H9 (cell line): ENCODE data around the gene TBPL1. TPM values are rescaled to one million over a fixed set of nuclear protein-coding genes. Genes with fewer than 3 reads are reported as not detected.

Experiments used
- DNase-seq: peaks from one replicate; pipeline ENCODE4 v3.0.0-alpha.2; 2017
- H2AFZ ChIP-seq: one replicate; pipeline ENCODE4 v1.6.1; 2013; ENCODE audit warnings: mild to moderate bottlenecking, low read length, control low read depth, moderate library complexity
- H2AK5ac ChIP-seq: 2 replicates; pipeline ENCODE4 v1.6.1; 2013; ENCODE audit warnings: low read length, control low read depth, mixed read lengths; ENCODE audit not compliant: insufficient read length
- H2BK120ac ChIP-seq: one replicate; pipeline ENCODE4 v1.6.1; 2013; ENCODE audit warnings: low read depth, mild to moderate bottlenecking, low read length, control low read depth, inconsistent platforms; ENCODE audit not compliant: poor library complexity, severe bottlenecking
- H2BK12ac ChIP-seq: 2 replicates; pipeline ENCODE4 v1.6.1; 2013; ENCODE audit warnings: low read length, control low read depth, mixed read lengths, low read depth; ENCODE audit not compliant: insufficient read length
- H2BK15ac ChIP-seq: 2 replicates; pipeline ENCODE4 v1.6.1; 2013; ENCODE audit warnings: low read depth, low read length, control low read depth
- H2BK20ac ChIP-seq: one replicate; pipeline ENCODE4 v1.6.1; 2013; ENCODE audit warnings: low read depth, mild to moderate bottlenecking, low read length, control low read depth, inconsistent platforms; ENCODE audit not compliant: poor library complexity, severe bottlenecking
- H2BK5ac ChIP-seq: 2 replicates; pipeline ENCODE4 v1.6.1; 2013; ENCODE audit warnings: low read length, control low read depth, mixed read lengths; ENCODE audit not compliant: insufficient read length
- H3K14ac ChIP-seq: 2 replicates; pipeline ENCODE4 v1.6.1; 2013; ENCODE audit warnings: low read length, control low read depth; ENCODE audit not compliant: insufficient read depth
- H3K18ac ChIP-seq: 2 replicates; pipeline ENCODE4 v1.6.1; 2013; ENCODE audit warnings: low read depth, mild to moderate bottlenecking, mixed read lengths, low read length, control low read depth; ENCODE audit not compliant: insufficient read length
- H3K23ac ChIP-seq: 2 replicates; pipeline ENCODE4 v1.6.1; 2013; ENCODE audit warnings: low read length, control low read depth, mixed read lengths, low read depth; ENCODE audit not compliant: insufficient read length
- H3K23me2 ChIP-seq: 2 replicates; pipeline ENCODE4 v1.6.1; 2013; ENCODE audit warnings: low read depth, mild to moderate bottlenecking, mixed read lengths, low read length, control low read depth; ENCODE audit not compliant: insufficient read length, poor library complexity, severe bottlenecking
- H3K27ac ChIP-seq: 2 replicates; pipeline ENCODE4 v1.5.1; 2013; ENCODE audit warnings: low read length, control low read depth, mixed read lengths, low read depth; ENCODE audit not compliant: insufficient read length
- H3K27me3 ChIP-seq: 2 replicates; pipeline ENCODE4 v1.6.1; 2013; ENCODE audit warnings: low read length, control low read depth, inconsistent platforms; ENCODE audit not compliant: insufficient read depth
- H3K4ac ChIP-seq: 2 replicates; pipeline ENCODE4 v1.6.1; 2013; ENCODE audit warnings: low read depth, mild to moderate bottlenecking, control low read depth, inconsistent platforms, low read length, moderate library complexity
- H3K4me1 ChIP-seq: 2 replicates; pipeline ENCODE4 v1.6.1; 2013; ENCODE audit warnings: low read length, control low read depth, inconsistent platforms; ENCODE audit not compliant: insufficient read depth
- H3K4me2 ChIP-seq: 2 replicates; pipeline ENCODE4 v1.6.1; 2013; ENCODE audit warnings: low read length, control low read depth, mixed read lengths; ENCODE audit not compliant: insufficient read length, insufficient read depth
- H3K56ac ChIP-seq: 2 replicates; pipeline ENCODE4 v1.6.1; 2013; ENCODE audit warnings: low read depth, mild to moderate bottlenecking, mixed read lengths, low read length, control low read depth; ENCODE audit not compliant: insufficient read length
- H3K79me1 ChIP-seq: 2 replicates; pipeline ENCODE4 v1.6.1; 2013; ENCODE audit warnings: low read depth, mild to moderate bottlenecking, moderate library complexity, low read length, control low read depth, inconsistent platforms; ENCODE audit not compliant: insufficient read depth, poor library complexity, severe bottlenecking
- H3K79me2 ChIP-seq: 2 replicates; pipeline ENCODE4 v1.6.1; 2013; ENCODE audit warnings: low read length, control low read depth, inconsistent platforms; ENCODE audit not compliant: insufficient read depth
- H3K9ac ChIP-seq: 2 replicates; pipeline ENCODE4 v1.6.1; 2013; ENCODE audit warnings: low read length, control low read depth, mixed read lengths; ENCODE audit not compliant: insufficient read length; ENCODE audit errors: extremely low read depth
- H3K9me3 ChIP-seq: one replicate; pipeline ENCODE4 v1.6.1; 2013; ENCODE audit warnings: low read depth, low read length, inconsistent platforms; ENCODE audit not compliant: control insufficient read depth
- H3T11ph ChIP-seq: one replicate; pipeline ENCODE4 v1.6.1; 2013; ENCODE audit warnings: mild to moderate bottlenecking, low read length, control low read depth, inconsistent platforms
- H4K20me1 ChIP-seq: one replicate; pipeline ENCODE4 v1.6.1; 2013; ENCODE audit not compliant: control insufficient read depth, insufficient read length, insufficient read depth
- H4K5ac ChIP-seq: 2 replicates; pipeline ENCODE4 v1.6.1; 2013; ENCODE audit warnings: low read depth, mild to moderate bottlenecking, mixed read lengths, low read length, control low read depth; ENCODE audit not compliant: insufficient read length
- H4K8ac ChIP-seq: replicated peaks from 2 replicates; pipeline ENCODE4 v1.6.1; 2013; ENCODE audit warnings: low read length, control low read depth, mixed read lengths, low read depth; ENCODE audit not compliant: insufficient read length
- H4K91ac ChIP-seq: 2 replicates; pipeline ENCODE4 v1.6.1; 2013; ENCODE audit warnings: low read depth, mild to moderate bottlenecking, moderate library complexity, mixed read lengths, low read length, control low read depth; ENCODE audit not compliant: insufficient read length
- H3K27ac Mint-ChIP-seq, 3 experiments: 2 replicates in 2 of 3; 3 replicates in 1 of 3; pipeline ENCODE4 v1.8.0; 2020 to 2021; ENCODE audit warnings: mixed read lengths in 3 of 3, mild to moderate bottlenecking in 1 of 3, moderate library complexity in 1 of 3
- H3K27me3 Mint-ChIP-seq: 2 replicates; pipeline ENCODE4 v1.8.0; 2021; ENCODE audit warnings: low read depth, mild to moderate bottlenecking, moderate library complexity, mixed read lengths
- H3K36me3 Mint-ChIP-seq, 3 experiments: 2 replicates in 2 of 3; 3 replicates in 1 of 3; pipeline ENCODE4 v1.8.0; 2020 to 2021; ENCODE audit warnings: low read depth in 3 of 3, mixed read lengths in 3 of 3; ENCODE audit not compliant: insufficient read depth in 1 of 3
- H3K4me1 Mint-ChIP-seq, 2 experiments: 2 replicates each; pipeline ENCODE4 v1.8.0; 2020; ENCODE audit warnings: mixed read lengths in 2 of 2
- H3K4me3 Mint-ChIP-seq, 2 experiments: 2 replicates in 1 of 2; 3 replicates in 1 of 2; pipeline ENCODE4 v1.8.0; 2020 to 2021; ENCODE audit warnings: mild to moderate bottlenecking in 2 of 2, mixed read lengths in 2 of 2, moderate library complexity in 1 of 2
- H3K9me3 Mint-ChIP-seq, 2 experiments: 2 replicates in 1 of 2; 3 replicates in 1 of 2; pipeline ENCODE4 v1.8.0; 2020; ENCODE audit warnings: mild to moderate bottlenecking in 2 of 2, mixed read lengths in 2 of 2, moderate library complexity in 1 of 2
- WGBS: extraction: QIAGEN DNeasy Blood & Tissue Kit; methylation state at CpG from one replicate; pipeline ENCODE4 v1.1.7; 2013; ENCODE audit warnings: missing lambda C conversion rate, low lambda C conversion rate, mixed read lengths; ENCODE audit not compliant: insufficient read length; ENCODE audit errors: extremely low coverage; 5-methylcytosine and 5-hydroxymethylcytosine counted together
- total RNA-seq: library from RNA; stranded (reverse); gene quantifications from 2 replicates; pipeline ENCODE4 v1.2.1, GENCODE V29; 2021
- TF ChIP-seq, protein P1 (sequence below): fragments of 200-600 bp; sonication (generic); conservative IDR thresholded peaks from 3 replicates; pipeline ENCODE4 v1.8.0; 2021; ENCODE audit warnings: antibody characterized with exemption, mild to moderate bottlenecking

The TBPL1 gene
- total RNA-seq, 1 experiment from 2014 or later: 49.7 TPM

DNA sequence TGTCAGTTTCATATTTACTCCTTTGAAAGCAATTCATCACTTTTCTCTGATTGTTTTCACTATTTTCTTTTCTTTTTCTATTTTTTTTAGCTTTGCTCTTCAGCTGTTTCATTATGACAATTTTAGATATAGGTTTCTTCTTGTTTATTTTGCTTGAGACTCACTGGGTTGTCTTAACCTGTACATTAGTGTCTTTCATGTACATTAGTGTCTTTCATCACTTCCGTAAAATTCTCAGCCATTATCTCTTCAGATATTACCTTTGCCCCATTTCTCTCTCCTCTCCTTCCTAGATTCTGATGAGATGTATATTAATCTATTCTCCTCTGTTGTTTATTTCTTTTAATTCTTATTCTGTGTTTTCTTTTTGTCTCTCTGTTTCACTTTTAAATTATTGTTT is 14.5 kb upstream of the TBPL1 start:
- Histone ChIP-seq H4K20me1 (no peaks in the 10 kb centered on the region), H3K4ac (no peak overlapping the region), H3K9ac (no peak overlapping the region), H3K79me1 (no peaks in the 10 kb centered on the region), H3K14ac (no peak overlapping the region), H3K27ac (no peak overlapping the region), H4K5ac (no peak overlapping the region), H3K23ac (no peak overlapping the region), H2BK5ac (no peak overlapping the region), H2BK12ac (no peak overlapping the region), H3K79me2 (no peaks in the 10 kb centered on the region), H3K4me2 (no peak overlapping the region), H3K27me3 (no peaks in the 10 kb centered on the region), H3K9me3 (no peaks in the 10 kb centered on the region), H3K56ac (no peak overlapping the region), H2AFZ (no peak overlapping the region), H4K91ac (no peak overlapping the region), H4K8ac (no peak overlapping the region), H2BK120ac (no peak overlapping the region), H3K23me2 (no peaks in the 10 kb centered on the region), H3K4me1 (no peaks in the 10 kb centered on the region), H2BK15ac (no peak overlapping the region), H2AK5ac (no peak overlapping the region), H2BK20ac (no peak overlapping the region), H3K18ac (no peak overlapping the region), H3T11ph (no peak overlapping the region)
- no peak overlapping the region for H3K27ac Mint-ChIP-seq
- no CpG with 5 or more reads among the region's 1 CpG for WGBS
- peaks cover 4% of the 10 kb centered on the region for H3K27me3 Mint-ChIP-seq
- H3K9me3 Mint-ChIP-seq: peaks cover 7 to 9% of the 10 kb centered on the region in 2 experiments
- H3K4me1 Mint-ChIP-seq: no peaks in the 10 kb centered on the region
- TF ChIP-seq, protein P1, sequence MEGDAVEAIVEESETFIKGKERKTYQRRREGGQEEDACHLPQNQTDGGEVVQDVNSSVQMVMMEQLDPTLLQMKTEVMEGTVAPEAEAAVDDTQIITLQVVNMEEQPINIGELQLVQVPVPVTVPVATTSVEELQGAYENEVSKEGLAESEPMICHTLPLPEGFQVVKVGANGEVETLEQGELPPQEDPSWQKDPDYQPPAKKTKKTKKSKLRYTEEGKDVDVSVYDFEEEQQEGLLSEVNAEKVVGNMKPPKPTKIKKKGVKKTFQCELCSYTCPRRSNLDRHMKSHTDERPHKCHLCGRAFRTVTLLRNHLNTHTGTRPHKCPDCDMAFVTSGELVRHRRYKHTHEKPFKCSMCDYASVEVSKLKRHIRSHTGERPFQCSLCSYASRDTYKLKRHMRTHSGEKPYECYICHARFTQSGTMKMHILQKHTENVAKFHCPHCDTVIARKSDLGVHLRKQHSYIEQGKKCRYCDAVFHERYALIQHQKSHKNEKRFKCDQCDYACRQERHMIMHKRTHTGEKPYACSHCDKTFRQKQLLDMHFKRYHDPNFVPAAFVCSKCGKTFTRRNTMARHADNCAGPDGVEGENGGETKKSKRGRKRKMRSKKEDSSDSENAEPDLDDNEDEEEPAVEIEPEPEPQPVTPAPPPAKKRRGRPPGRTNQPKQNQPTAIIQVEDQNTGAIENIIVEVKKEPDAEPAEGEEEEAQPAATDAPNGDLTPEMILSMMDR: no peak
- DNase-seq: no peak
- peaks cover 2 to 5% (median 3%) of the 10 kb centered on the region in 3 experiments; a peak in 3 of 7 replicates for H3K36me3 Mint-ChIP-seq
- H3K4me3 Mint-ChIP-seq: no peak overlapping the region
